ENCODE measurements around the gene VAV1. TPM values are rescaled to one million over a fixed set of nuclear protein-coding genes. Genes with fewer than 3 reads are reported as not detected.

VAV1 gene
- total and polyA plus RNA-seq, 2 donors (not counting 3 experiments of a cell fraction or from before 2014, with no cell fraction given): not detected

- FAIRE-seq (no peak), DNase-seq (ENCODE audit: low read depth, low spot score) (no peak)
- ChIA-PET CTCF (interaction anchor here (1.4 to 1.5 kb wide), 3 partner anchors 60 to 227 kb away, joined by 4 to 6 read pairs (median 4); no protein-coding TSS in a partner anchor), POLR2A (no interaction called here)
- Histone ChIP-seq H3K4me1 (ENCODE audit: control insufficient read depth, extremely low read depth, insufficient read depth, low read length) (peaks cover 30% of the 10 kb centered on the region), H3K36me3 (ENCODE audit: control insufficient read depth in 2 of 2, extremely low read depth in 1 of 2, insufficient read depth in 2 of 2, low read length in 2 of 2) (peaks cover 7 to 30% of the 10 kb centered on the region in 2 experiments), H3K27me3 (ENCODE audit: control insufficient read depth in 2 of 2, insufficient read depth in 2 of 2, low read length in 2 of 2) (no peaks in the 10 kb centered on the region), H2AFZ (ENCODE audit: low read depth, low read length) (no peak overlapping the region), H3K4me2 (ENCODE audit: insufficient read depth, low read length) (no peak overlapping the region), H3K27ac (ENCODE audit: insufficient read depth, low read depth, low read length) (peak overlapping the region; percentile 66), H3K9me1 (replicated peaks; ENCODE audit: control insufficient read depth, extremely low read depth, insufficient read depth, low read length) (no peaks in the 10 kb centered on the region), H3K9me3 (replicated peaks; ENCODE audit: control insufficient read depth, insufficient read depth, low read length) (no peaks in the 10 kb centered on the region), H3K4me3 (replicated peaks in 1 of 3; ENCODE audit: insufficient read depth in 1 of 3, low read depth in 1 of 3, low read length in 3 of 3) (no peak overlapping the region), H4K20me1 (replicated peaks; ENCODE audit: control insufficient read depth, extremely low read depth, insufficient read depth, low read length) (no peaks in the 10 kb centered on the region), H3K9ac (replicated peaks; ENCODE audit: extremely low read depth, insufficient read depth, low read length) (no peak overlapping the region), H3K79me2 (ENCODE audit: control insufficient read depth, insufficient read depth, low read length) (peaks cover 37% of the 10 kb centered on the region)
- dilution Hi-C loops (cut with MboI; ENCODE audit: extremely low pct_ligation_motif_present, low sequenced_read_pairs): no loop called here
- no TSS peak for BruUV-seq (replicated peaks)
- intact Hi-C loops (cut with micrococcal nuclease): loop anchor here (5.0 kb wide), 1 partner anchor 1832 kb away; no protein-coding TSS in a partner anchor
- TF ChIP-seq MAX (IDR thresholded peaks at IDR 0.05; ENCODE audit: insufficient read depth, insufficient read length): no peak
- TF ChIP-seq MYC (IDR thresholded peaks at IDR 0.05; ENCODE audit: low read depth, low read length): no peak
- TF ChIP-seq JUN (IDR thresholded peaks at IDR 0.05; ENCODE audit: borderline replicate concordance, insufficient read depth, insufficient read length, low read depth): no peak
- no peak for TF ChIP-seq CTCF (IDR thresholded peaks at IDR 0.05; ENCODE audit: extremely low read depth in 1 of 2, insufficient read depth in 1 of 2, low read depth in 1 of 2, low read length in 2 of 2)
- no peak for TF ChIP-seq EZH2 (IDR thresholded peaks at IDR 0.05; ENCODE audit: borderline replicate concordance, low read depth, low read length, severe bottlenecking)
- TF ChIP-seq POLR2A (IDR thresholded peaks at IDR 0.05; ENCODE audit: low read depth, low read length): no peak
- no peak for TF ChIP-seq GATA2 (IDR thresholded peaks at IDR 0.05; ENCODE audit: insufficient read depth, insufficient read length, low read depth, low read length)
- no peak for TF ChIP-seq POLR2AphosphoS5 (IDR thresholded peaks at IDR 0.05; ENCODE audit: insufficient read depth, low read depth, low read length)
- no peak for TF ChIP-seq FOS (IDR thresholded peaks at IDR 0.05; ENCODE audit: borderline replicate concordance, insufficient read depth, low read length)
These were observed 28.7 kb upstream of the VAV1 start for GRCh38 chr19:6743714-6744380.
